Stimulated activated CD4-positive, alpha-beta T cell treated with anti-CD3 and anti-CD28 coated beads, Interleukin-1b, Interleukin-23, amount 100 ng/mL, for 48 hours (primary cell): ENCODE data around the gene MBD3L5.
"Not testable (repeated sequence)": the region's sequence is repeated elsewhere in the genome, so short reads cannot be mapped to it uniquely, and the experiment has no call there.

Source experiments
- DNase-seq: peaks from one replicate; pipeline ENCODE4 v3.0.0-alpha.2; 2020

Gene MBD3L5

DNA sequence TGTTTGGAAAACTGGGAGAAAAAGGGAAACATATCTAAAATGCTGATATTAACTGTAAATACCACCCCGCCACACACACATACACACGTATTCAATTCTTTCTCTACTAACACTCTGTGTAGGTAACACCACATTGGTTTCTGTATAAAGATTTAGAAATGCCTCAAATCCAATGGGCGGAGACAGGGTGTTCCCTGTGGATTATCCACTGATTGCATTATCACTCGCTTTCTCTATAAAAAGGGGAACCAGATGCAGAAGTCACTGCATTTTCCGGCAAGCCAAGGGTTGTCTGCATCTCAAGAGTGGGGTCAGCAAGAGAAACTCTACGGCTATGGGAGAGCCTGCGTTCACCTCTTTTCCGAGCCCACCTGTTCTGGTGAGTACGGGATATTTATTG is at the start of gene MBD3L5:
MBD3L5 (plus strand) TSS at position 301 of the 400 bp plus-strand sequence; CDS start at position 335, 34 bp downstream.
- not testable (repeated sequence) for DNase-seq

DNA sequence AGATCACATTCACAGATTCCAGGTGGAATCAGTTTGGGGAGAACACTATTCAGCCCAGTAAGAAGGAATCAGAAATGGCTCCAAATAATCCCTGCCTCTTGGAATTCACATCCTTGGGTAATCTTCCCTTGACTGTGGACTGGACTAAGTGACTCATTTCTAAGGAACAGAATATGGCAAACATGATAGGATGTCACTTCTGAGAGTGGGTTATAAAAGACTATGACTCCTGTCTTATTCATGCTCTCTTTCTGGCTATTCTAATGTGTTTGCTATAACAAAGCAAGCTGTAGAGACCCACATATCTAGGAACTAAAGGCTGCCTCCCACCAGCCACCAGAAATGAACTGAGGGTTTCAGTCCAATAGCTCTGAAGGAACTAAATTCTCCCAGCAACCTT is 46.9 kb upstream of the MBD3L5 start:
- no peak for DNase-seq

DNA sequence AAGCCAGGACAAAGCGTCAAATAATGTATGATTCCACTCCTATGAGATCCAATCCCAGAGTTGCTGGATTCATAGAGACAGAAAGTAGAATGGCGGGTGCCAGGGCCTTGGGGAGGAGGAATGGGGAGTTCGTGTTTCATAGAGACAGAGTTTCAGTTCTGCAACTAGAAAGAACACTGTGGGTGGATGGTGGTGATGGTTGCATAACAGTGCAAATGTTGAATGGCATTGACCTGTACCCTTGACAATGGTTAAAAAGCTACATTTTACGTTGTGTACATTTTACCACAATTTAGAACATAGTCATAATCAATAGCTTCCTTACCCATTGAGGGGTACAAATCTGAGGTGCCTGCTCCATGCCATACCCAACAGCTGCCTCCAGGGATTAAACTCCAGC is 42.5 kb upstream of the MBD3L5 start:
- no peak for DNase-seq

DNA sequence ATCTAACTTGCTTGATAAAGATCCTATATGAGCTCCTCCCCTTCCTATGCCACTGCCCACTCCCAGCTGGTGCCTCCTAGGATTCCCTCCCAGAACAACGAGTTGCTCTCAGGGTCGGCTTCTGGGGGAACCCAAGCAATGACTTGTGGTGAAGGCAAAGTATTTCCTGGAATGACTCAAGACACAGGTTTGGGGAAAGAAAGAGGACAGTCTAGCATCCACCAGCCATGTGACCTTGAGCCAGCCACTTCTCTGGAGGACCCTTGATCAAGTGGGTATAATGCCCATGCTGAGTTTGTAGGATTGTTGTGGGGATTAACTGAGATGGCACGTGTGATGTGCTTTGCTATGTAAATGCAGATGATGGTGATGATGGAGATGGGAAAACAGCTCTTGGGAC is 42.1 kb upstream of the MBD3L5 start:
- DNase-seq, result no peak

DNA sequence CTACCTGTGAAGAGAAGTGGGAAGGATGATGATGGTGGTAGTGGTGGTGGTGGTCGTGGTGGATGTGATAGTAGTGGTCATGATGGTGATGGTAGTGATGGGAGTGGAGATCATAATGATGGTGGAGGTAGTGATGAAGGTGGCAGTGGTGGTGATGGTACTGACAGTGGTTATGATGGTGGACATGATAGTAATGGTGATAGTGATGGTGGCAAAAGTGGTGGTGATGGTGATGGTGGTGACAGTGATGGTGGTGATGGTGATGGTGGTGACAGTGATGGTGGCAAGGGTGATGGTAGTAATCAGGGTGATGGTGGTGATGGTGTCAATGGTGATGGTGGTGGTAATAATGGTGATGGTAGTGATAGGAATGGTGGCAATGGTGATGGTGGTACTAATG is 35.3 kb upstream of the MBD3L5 start:
- no peak for DNase-seq

DNA sequence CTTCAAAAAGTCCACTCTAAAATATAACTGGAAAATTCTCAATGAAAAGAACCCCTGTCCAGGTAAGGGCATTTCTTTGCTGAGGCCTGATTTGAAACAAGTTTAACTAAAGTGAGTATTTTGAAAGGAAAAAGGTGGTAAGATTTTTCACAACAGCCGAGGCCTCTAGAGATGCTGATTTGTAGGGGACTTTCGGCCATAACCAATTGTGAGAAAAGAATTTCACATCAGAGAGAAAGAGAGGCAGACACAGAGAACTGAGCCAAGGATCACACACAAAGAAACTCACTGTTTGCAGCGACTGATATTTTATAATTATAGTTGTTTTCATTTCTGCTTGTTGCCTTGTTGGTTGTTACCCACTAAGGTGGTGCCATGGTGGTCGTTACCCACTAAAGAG is 33.6 kb upstream of the MBD3L5 start:
- DNase-seq, result no peak

DNA sequence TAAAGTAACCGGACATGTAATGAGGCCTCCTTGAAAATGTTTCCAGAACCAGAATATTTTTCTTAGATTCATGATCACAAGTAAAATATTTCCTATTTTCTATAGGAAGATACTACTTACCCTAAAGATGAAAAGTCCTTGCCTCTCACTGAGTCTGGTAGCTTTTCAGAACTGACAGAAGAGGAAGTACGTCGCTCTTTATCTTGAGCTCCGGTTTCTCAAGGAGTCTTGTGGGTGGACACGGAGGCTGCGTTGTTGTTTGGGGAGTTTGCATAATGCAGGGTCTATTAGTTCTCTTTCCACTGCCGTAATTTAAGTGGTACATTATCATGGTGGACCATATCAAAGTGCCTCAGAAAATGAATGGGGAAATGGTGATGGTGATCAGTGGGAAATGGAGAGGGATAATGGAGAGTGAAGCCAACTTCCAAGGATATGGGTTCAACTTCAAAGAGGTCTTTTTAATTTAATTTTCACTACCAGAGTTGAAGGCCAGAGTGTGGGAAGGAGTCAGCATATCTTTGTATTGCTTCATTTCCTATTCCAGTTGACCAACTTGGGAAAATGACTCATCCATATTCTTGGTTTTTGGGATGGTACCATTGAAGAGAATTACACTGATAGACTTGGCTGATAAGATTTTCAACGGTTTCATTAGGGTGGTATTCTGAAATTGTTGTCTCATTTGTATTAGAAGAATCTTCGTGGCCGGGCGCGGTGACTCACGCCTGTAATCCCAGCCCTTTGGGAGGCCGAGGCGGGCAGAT is 32.5 kb upstream of the MBD3L5 start:
- DNase-seq, result no peak

DNA sequence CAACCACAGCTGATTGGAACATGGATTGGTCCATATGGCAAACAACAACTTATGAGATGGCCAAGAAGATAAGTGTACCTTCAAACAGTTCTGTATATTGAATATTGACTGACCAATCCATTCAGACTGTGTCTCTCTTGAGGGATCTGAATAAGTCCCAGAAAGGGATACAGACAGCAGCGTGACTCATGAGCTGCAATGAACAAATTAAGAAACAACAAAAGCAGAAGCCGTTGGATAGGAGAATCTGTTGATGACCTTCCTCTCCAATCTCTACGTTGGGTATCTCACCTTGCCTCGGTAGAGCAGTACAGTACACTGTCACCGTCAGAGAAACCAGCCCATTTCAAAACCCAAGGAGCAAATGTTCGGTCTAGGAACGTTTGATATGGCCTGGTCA is 30.4 kb upstream of the MBD3L5 start:
- DNase-seq, result no peak

DNA sequence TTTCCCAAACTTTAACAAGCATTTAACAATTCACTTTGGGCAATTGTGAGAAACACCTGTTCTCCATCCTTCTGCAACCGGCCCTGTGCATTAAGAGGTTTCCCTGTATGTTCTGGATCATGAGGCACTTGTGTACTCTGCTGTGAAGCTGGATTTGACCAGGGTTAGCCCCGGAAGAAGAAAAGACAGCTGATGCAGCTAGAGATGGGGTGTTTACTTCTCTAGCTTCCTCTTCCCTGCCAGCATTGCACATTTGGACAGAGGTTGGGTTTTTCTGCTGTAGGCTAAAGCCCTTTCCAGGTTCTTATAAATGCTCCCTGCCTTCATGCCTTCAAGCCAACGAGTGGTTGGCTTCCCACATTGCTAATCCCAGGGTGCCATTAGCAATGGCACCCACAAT is 30.0 kb upstream of the MBD3L5 start:
- no peak for DNase-seq

DNA sequence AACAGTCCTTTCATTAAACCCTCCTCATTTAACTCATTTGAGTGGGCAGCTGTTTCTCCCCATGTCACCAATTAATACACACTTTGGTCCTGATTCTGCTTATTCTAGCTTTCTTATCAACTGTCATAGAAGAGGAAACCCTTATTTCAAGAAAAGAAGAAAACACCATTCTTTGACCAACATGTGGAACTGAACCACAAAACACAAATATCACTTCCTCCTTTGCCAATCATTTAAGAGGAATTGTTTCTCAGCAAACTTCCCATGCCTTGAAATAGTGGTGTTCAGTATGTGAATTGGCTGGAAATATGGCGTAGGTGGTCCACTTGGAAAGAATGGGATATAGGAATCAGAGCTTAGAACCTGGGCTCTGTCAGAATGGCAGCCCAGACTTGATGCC is 29.6 kb upstream of the MBD3L5 start:
- DNase-seq, result no peak

DNA sequence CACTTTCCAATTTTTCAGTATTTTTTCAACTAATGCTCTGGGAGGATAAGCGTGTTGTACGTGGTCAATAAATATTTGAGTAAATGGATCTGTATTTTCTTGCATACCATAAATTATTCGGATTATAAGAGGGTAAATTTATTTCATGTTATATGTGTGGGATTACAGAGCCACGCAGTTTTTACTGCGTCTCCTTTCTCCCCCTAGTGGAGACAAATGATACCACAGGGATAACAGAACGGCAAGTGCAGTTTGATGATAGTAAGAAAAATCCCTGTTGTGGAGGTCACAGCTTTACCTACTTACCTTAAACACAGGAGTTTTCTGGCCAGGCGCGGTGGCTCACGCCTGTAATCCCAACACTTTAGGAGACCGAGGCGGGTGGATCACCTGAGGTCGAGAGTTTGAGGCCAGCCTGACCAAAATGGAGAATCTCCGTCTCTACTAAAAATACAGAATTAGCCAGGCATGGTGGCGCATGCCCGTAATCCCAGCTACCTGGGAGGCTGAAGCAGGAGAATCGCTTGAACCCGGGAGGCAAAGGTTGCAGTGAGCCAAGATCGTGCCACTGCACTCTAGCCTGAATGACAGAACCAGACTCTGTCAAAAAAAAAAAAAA is 26.0 kb upstream of the MBD3L5 start:
- DNase-seq, result no peak

DNA sequence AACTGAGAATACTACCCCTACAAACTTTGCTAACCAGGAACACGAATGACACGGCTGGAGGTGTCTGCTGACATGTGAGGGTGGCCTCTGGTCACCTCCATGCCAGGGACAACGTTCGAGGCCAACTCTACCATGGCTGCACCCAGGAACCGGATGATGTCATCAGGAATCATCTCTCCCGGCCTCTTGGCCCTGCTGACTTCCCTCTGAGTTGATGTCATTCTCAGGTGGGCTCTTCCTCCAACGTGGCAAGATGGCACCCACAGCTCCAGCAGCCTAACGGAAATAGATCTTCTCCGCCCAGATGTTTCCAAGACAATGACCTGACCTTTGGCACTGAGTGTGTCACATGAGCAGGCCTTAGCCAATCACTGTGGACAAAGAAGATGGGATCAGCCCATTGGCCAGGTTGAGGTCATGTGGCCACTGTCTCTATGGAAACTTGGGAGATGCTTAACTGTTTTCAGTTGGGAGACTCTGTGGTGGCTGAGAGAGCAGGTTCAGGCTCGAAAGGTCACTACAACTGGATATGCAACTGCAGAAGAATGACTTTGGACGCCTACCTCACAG is 24.2 kb upstream of the MBD3L5 start:
- no peak for DNase-seq

DNA sequence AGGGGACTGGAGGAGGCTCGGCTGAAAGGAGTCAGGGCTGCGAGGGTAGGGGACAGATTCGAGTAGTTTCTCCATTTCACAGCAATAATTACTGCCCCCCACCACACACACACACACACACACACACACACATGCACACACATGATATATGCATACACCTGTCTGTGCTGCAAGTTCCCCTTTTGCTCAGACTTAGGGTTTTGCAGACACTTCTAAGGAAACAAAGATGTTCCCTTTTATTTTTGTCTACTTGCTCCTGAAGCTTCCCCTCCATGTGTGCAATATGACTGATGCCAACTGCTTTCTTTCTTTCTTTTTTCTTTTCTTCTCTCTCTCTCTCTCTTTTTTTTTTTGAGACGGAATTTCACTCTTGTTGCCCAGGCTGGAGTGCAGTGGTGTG is 22.5 kb upstream of the MBD3L5 start:
- no peak for DNase-seq

DNA sequence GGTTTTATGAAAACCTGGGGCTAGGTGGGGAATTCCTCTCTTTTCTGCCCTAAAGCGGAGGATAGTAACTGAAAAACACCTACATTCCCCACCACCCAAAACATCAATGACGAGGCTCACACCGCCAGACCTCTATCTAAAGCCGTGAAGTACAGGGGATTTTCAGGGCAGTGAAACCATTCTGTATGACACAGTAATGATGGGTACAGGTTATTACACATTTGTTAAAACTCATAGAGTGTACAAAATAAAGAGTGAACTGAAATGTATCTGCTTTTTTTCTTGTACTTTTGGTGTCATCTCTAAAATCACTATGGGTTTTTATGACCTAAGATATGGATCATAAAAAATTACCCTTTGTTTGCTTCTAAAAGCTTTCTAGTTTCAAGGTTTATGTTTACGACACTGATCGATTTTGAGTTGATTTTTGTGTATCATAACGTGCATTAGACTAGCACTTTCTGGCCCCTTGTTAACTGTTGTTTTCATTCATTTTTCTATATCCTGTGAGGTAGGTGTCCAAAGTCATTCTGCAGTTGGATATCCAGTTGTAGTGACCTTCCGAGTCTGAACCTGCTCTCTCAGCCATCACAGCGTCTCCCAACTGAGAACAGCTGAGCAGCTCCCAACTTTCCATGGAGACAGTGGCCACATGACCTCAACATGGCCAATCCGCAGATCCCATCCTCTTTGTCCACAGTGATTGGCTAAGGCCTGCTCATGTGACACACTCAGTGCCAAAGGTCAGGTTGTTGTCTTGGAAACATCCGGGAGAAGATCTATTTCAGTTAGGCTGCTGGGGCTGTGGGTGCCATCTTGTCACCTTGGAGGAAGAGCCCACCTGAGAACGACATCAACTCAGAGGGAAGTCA is 19.4 kb upstream of the MBD3L5 start:
- DNase-seq, result peak; percentile 37

DNA sequence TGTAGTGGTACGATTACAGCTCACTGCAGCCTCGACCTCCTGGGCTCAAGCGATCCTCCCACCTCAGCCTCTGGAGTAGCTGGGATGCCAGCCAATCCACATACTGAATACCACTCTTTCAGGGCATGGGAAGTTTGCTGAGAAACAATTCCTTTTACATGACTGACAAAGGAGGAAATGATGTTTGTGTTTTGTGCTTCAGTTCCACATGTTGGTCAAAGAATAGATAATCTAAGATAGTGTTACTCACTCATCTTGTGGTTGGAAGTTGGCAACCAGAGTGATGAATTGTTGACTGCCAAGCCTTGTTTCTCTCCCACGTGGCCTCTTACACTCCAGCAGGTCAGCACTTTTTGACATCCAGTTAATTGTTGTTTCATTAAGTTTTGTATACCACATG is 16.7 kb upstream of the MBD3L5 start:
- peak; percentile 22 for DNase-seq

DNA sequence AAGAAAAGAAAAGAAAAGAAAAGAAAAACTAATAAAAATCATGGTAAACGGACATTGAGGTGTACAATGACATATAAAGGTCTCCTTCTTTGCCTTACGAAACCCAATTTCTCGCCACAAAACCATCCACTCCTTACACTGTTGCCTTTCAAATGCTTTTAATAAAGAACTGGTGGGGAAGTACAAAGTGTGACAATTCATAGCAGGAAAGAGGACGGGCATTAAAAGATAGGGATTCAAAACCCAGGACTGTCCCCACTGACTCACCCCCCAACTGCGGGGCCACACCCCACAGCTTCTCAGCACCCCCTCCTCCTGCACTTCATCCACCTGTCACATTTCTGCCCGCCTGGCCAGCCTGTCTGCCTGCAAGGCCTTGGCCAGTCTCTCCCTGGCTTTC is 11.6 kb upstream of the MBD3L5 start:
- no peak for DNase-seq

DNA sequence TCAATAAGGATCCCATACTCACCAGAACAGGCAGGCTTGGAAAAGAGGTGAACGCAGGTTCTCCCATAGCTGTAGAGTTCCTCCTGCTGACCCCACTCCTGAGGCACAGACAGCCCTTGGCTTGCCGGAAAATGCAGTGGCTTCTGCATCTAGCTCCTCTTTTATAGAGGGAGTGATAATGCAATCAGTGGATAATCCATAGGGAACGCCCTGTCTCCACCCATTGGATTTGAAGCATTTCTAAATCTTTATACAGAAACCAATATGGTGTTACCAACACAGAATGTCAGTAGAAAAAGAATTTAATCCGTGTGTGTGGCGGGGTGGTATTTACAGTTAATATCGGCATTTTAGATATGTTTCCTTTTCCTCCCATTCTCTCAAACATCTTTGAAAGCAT is 9.0 kb upstream of the MBD3L5 start, which contains the start of gene MBD3L2B:
MBD3L2B (minus strand) TSS at position 101 of the 400 bp plus-strand sequence; CDS start at position 67, 34 bp downstream.
- not testable (repeated sequence) for DNase-seq

DNA sequence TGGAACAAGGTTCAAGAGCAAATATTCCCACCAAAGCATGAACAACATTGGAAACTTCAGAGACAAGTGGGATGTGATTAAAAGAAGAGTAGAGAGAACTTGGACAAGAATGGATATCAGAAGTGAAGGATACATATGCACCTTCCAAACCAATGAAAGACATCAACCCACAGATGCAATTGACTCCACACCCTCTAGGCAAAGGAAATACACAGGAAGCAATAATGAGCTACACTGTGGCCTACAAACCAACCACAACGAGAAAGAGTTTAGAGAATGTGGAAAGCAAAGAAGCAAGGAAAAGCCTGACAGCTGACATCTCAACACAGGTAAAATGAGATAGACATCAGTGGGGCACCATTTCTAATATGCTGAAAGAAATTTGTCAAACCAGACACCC is 1.6 kb upstream of the MBD3L5 start:
- DNase-seq, result not testable (repeated sequence)

DNA sequence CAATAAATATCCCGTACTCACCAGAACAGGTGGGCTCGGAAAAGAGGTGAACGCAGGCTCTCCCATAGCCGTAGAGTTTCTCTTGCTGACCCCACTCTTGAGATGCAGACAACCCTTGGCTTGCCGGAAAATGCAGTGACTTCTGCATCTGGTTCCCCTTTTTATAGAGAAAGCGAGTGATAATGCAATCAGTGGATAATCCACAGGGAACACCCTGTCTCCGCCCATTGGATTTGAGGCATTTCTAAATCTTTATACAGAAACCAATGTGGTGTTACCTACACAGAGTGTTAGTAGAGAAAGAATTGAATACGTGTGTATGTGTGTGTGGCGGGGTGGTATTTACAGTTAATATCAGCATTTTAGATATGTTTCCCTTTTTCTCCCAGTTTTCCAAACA is 9.7 kb downstream of the MBD3L5 start, which contains the start of gene MBD3L4:
MBD3L4 (minus strand) TSS at position 101 of the 400 bp plus-strand sequence; CDS start at position 66, 35 bp downstream.
- DNase-seq, result not testable (repeated sequence)

DNA sequence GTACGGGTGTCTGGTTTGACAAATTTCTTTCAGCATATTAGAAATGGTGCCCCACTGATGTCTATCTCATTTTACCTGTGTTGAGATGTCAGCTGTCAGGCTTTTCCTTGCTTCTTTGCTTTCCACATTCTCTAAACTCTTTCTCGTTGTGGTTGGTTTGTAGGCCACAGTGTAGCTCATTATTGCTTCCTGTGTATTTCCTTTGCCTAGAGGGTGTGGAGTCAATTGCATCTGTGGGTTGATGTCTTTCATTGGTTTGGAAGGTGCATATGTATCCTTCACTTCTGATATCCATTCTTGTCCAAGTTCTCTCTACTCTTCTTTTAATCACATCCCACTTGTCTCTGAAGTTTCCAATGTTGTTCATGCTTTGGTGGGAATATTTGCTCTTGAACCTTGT is 11.2 kb downstream of the MBD3L5 start:
- DNase-seq, result not testable (repeated sequence)

DNA sequence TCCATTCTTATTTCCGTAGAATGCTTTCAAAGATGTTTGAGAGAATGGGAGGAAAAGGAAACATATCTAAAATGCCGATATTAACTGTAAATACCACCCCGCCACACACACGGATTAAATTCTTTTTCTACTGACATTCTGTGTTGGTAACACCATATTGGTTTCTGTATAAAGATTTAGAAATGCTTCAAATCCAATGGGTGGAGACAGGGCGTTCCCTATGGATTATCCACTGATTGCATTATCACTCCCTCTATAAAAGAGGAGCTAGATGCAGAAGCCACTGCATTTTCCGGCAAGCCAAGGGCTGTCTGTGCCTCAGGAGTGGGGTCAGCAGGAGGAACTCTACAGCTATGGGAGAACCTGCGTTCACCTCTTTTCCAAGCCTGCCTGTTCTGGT is 18.6 kb downstream of the MBD3L5 start, which contains the start of gene MBD3L2:
MBD3L2 (plus strand) TSS at position 301 of the 400 bp plus-strand sequence; CDS start at position 354, 53 bp downstream.
- not testable (repeated sequence) for DNase-seq

DNA sequence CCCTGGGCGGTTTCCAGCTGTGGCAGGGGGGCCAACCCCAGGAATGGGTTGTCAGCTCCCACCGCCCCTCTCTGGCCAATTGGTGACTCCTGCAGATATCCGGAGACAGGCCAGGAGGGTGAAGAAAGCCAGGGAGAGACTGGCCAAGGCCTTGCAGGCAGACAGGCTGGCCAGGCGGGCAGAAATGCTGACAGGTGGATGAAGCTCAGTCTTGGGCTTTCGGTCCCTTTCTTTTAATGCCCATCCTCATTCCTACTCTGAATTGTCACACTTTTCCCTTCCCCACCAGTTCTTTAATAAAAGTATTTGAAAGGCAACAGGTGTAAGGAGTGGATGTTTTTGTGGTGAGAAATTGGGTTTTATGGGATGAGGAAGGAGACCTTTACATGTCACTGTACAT is 21.0 kb downstream of the MBD3L5 start:
- not testable (repeated sequence) for DNase-seq

DNA sequence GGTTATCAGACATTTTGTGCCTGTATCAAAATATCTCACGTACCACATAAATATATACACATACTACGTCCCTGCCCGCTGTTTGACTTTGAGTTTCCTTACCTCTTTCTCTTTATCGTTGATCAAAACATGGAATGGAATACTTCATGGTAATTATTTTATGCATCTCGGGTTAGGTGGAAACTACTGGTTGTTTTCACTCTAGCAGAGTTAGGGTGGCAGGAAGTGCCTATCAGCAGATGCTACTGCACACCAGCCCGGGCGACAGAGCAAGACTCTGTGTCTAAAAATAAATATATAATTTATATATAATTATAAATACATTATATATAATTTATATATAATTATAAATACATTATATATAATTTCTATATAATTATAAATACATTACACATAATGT is 22.5 kb downstream of the MBD3L5 start:
- not testable (repeated sequence) for DNase-seq
